Urinary bladder (tissue), 4 donors: ENCODE measurements around the gene PARVA. TPM values are rescaled to one million over a fixed set of nuclear protein-coding genes. Genes with fewer than 3 reads are reported as not detected.
A peak's percentile ranks its signal among the peaks of the same experiment; 100 is the strongest.

ENCODE experiments used
- DNase-seq: peaks from one replicate; pipeline ENCODE4 v3.0.0-alpha.2; 2015; ENCODE audit errors: extremely low spot score
- H3K27ac ChIP-seq: one replicate; pipeline ENCODE4 v1.5.1; 2013; ENCODE audit warnings: low read depth, mild to moderate bottlenecking, moderate library complexity
- H3K36me3 ChIP-seq: one replicate; pipeline ENCODE4 v1.6.1; 2013; ENCODE audit warnings: mild to moderate bottlenecking, moderate library complexity; ENCODE audit not compliant: insufficient read depth
- H3K4me1 ChIP-seq: one replicate; pipeline ENCODE4 v1.6.1; 2013; ENCODE audit warnings: mild to moderate bottlenecking, moderate library complexity; ENCODE audit not compliant: insufficient read depth
- H3K4me3 ChIP-seq: one replicate; pipeline ENCODE4 v1.5.1; 2013; ENCODE audit warnings: low read depth, low read length
- whole genome bisulfite sequencing: extraction: QIAGEN DNeasy Blood & Tissue Kit; methylation state at CpG from one replicate; pipeline ENCODE4 v1.1.7; 2013; 5-methylcytosine and 5-hydroxymethylcytosine counted together
- polyA plus RNA-seq: library from polyadenylated mRNA; stranded (reverse); fragments of 200-250 nt; gene quantifications from one replicate; pipeline ENCODE4 v1.2.3, GENCODE V29; 2013
- total RNA-seq: library from RNA; depleted of rRNA; stranded (reverse); fragments of >200 nt; gene quantifications from one replicate; pipeline ENCODE4 v1.2.3, GENCODE V29; 2014
- donor health status: healthy with polysubstance abuse.
- donor health status: healthy.

PARVA gene
- total and polyA plus RNA-seq, 2 donors, result 69.8 to 128 TPM

DNA sequence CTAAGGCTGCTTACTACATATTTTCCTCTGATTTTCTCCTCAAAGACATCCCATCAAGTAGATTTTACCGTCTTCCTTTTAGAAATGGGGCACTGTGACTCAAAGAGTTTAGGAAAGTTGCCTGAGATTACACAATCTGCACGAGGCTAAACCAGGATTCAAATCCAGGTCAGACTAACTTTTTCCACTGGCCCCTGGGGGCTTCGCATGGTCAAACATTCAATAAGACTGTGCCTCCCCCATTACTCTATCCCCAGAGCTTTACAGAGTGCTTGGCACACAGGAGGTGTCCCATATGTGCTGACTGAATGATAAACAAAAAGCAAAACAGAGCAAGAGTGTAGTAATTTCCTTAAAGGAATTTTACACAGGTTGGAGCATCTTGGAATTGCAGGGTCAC, 178.8 kb downstream of the PARVA start:
- 21% methylated on average over 3 of the region's 3 CpGs for whole genome bisulfite sequencing
- no peak overlapping the region for H3K27ac ChIP-seq
- DNase-seq, result no peak
- no peak overlapping the region for H3K4me3 ChIP-seq
- no peaks in the 10 kb centered on the region for H3K4me1 ChIP-seq
- no peaks in the 10 kb centered on the region for H3K36me3 ChIP-seq

DNA sequence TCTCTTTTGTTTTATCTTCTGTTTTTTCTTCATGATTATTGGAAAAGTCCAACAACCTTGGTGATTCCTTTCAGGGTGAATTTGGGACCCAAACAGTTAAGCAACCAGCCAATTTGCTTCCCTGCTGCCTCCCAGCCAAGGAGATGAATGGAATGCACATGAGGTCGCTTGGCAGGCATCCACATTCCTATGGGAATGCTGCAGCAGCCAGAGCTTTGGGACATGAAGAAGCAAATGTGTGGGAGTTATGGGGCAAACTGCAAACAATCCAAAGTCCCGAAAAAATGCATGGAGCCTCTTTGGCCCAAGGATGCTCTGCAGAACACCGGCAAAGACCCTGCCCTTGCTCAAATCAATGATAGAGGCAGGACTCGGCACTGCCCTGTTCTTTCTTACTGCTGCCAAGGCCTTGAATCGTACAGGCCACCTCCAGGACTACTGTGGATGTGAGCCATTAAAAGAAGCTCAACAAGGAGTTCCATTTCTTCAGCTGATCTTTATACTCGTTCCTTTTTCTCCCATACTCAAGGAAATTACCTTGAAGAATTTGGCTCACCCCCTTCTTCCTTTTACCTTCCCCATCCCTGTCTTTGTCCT, 179.5 kb downstream of the PARVA start:
- no peak overlapping the region for H3K4me3 ChIP-seq
- no peaks in the 10 kb centered on the region for H3K36me3 ChIP-seq
- no peaks in the 10 kb centered on the region for H3K4me1 ChIP-seq
- DNase-seq, result peak; percentile 67
- 15% methylated on average over 6 of the region's 6 CpGs for whole genome bisulfite sequencing
- H3K27ac ChIP-seq, result no peak overlapping the region

DNA sequence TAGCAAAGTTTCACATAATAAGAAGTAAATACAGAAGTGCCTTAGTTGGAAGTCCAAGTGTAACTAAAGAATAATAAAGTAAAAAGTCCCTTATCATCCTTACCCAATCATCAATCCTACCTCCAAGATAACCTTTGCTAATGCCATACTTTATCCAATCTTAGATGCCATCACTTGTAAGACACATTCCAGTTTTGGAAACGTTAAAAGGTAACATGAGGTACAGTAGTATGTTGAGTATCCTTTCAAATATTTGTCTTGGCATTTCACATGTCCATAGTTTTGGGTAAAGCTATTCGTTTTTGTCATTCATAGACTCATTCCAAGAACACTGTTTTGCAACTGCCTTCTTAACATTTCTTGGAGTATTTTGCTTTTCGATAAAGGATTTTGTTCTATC, 181.6 kb downstream of the PARVA start:
- Histone ChIP-seq H3K4me3 (no peak overlapping the region), H3K4me1 (no peaks in the 10 kb centered on the region), H3K27ac (no peak overlapping the region), H3K36me3 (no peaks in the 10 kb centered on the region)
- 81% methylated on average over 3 of the region's 3 CpGs for whole genome bisulfite sequencing
- DNase-seq, result no peak

DNA sequence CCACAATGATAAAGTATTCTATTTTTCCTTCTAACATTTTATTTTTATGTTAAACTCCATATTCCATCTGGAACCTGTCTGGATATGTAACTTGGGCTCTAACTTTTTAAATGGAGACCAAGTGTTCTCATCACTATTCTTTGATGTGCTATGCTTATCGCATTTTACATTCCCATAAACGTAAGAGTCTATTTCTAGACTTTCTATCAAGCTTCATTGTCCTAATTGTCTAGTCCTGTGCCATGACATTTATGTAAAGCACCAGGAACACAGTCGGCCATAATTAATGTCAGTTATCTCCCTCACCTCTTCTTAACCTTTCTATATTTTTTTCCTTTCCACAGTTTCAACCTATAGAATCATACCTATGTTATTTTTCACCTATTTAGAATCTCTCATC, 183.0 kb downstream of the PARVA start:
- DNase-seq, result no peak
- Histone ChIP-seq H3K27ac (no peak overlapping the region), H3K4me3 (no peak overlapping the region), H3K4me1 (no peaks in the 10 kb centered on the region), H3K36me3 (no peaks in the 10 kb centered on the region)
- 80% methylated on average over 3 of the region's 3 CpGs for WGBS

GRCh38 chr11:12560861-12561260, 183.5 kb downstream of the PARVA start:
- no peaks in the 10 kb centered on the region for H3K4me1 ChIP-seq
- H3K4me3 ChIP-seq, result no peak overlapping the region
- WGBS, result 70% methylated on average over 2 of the region's 2 CpGs
- no peak for DNase-seq
- H3K27ac ChIP-seq, result no peak overlapping the region
- H3K36me3 ChIP-seq, result no peaks in the 10 kb centered on the region

- Histone ChIP-seq H3K4me1 (no peaks in the 10 kb centered on the region), H3K36me3 (no peaks in the 10 kb centered on the region), H3K27ac (no peak overlapping the region), H3K4me3 (no peak overlapping the region)
- DNase-seq, result no peak
These were observed 186.6 kb downstream of the PARVA start for GRCh38 chr11:12564012-12564411.

- H3K27ac ChIP-seq, result no peak overlapping the region
- H3K4me3 ChIP-seq, result no peak overlapping the region
- 95% methylated on average over 3 of the region's 3 CpGs for WGBS
- no peak for DNase-seq
- H3K4me1 ChIP-seq, result no peaks in the 10 kb centered on the region
- no peaks in the 10 kb centered on the region for H3K36me3 ChIP-seq
These were observed 188.0 kb downstream of the PARVA start for GRCh38 chr11:12565406-12565805.

- 31% methylated on average over 4 of the region's 4 CpGs for WGBS
- no peaks in the 10 kb centered on the region for H3K4me1 ChIP-seq
- no peaks in the 10 kb centered on the region for H3K36me3 ChIP-seq
- H3K27ac ChIP-seq, result no peak overlapping the region
- H3K4me3 ChIP-seq, result no peak overlapping the region
- no peak for DNase-seq
These were observed 190.5 kb downstream of the PARVA start for GRCh38 chr11:12567746-12568460.

GRCh38 chr11:12569499-12570425, 192.4 kb downstream of the PARVA start:
- no peaks in the 10 kb centered on the region for H3K4me1 ChIP-seq
- H3K36me3 ChIP-seq, result no peaks in the 10 kb centered on the region
- no peak overlapping the region for H3K27ac ChIP-seq
- WGBS, result 42% methylated on average over 1 of the region's 1 CpG
- DNase-seq, result no peak
- H3K4me3 ChIP-seq, result no peak overlapping the region

- no peak for DNase-seq
- Histone ChIP-seq H3K27ac (no peak overlapping the region), H3K36me3 (no peaks in the 10 kb centered on the region), H3K4me3 (no peak overlapping the region), H3K4me1 (no peaks in the 10 kb centered on the region)
- WGBS, result 75% methylated on average over 1 of the region's 1 CpG
These were observed 196.5 kb downstream of the PARVA start for GRCh38 chr11:12573707-12574485.

GRCh38 chr11:12577725-12578644, 200.6 kb downstream of the PARVA start:
- Histone ChIP-seq H3K4me1 (no peaks in the 10 kb centered on the region), H3K36me3 (no peaks in the 10 kb centered on the region), H3K4me3 (no peak overlapping the region), H3K27ac (no peak overlapping the region)
- 93% methylated on average over 6 of the region's 6 CpGs for WGBS
- DNase-seq, result no peak

- no peak for DNase-seq
- Histone ChIP-seq H3K27ac (no peak overlapping the region), H3K4me1 (no peaks in the 10 kb centered on the region), H3K4me3 (no peak overlapping the region), H3K36me3 (no peaks in the 10 kb centered on the region)
- WGBS, result 82% methylated on average over 3 of the region's 3 CpGs
These were observed 204.0 kb downstream of the PARVA start for GRCh38 chr11:12581416-12581815.
